ENCODE measurements around the gene CCDC110. TPM values are rescaled to one million over a fixed set of nuclear protein-coding genes. Genes with fewer than 3 reads are reported as not detected.

CCDC110 gene
- total and polyA plus RNA-seq, 2 donors (not counting 3 experiments of a cell fraction or from before 2014, with no cell fraction given), result 0.25 to 0.71 TPM

DNA sequence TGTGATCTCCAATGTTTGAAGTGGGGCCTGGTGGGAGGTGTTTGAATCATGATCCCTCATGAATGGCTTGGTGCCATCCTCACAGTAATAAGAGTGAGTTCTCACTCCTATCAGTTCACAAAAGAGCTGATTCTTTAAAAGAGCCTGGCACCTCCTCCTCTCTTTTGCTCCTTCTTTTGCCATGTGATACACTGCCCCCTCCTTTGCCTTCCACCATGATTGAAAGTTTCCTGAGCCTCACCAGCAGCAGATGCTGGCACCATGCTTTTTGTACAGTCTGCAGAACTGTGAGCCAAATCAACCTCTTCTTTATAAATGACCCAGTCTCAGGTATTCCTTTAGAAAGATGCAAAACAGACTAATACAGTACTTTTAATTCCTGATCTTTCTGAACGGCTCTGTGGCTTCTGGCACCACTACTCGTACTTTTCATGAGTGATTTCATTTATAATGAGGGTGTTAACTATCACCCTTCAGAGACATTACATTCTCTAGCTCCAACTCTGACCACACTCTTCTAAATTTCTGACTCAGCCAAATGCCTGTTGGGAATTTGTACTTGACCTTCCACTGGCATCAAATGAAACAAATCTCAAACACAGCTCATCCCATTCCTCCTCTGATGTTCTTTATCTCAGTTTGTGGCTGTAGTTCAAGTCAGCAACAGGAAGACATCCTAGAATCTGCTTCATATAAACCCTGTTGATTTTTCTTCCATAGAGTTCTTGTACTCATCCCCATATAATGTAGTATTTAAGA lies 50.0 kb downstream of the CCDC110 start:
- H3K27ac ChIP-seq (ENCODE audit: insufficient read depth, low read depth, low read length), result no peak overlapping the region
- BruUV-seq (replicated peaks), result no TSS peak
- FAIRE-seq, result no peak
- intact Hi-C loops (cut with micrococcal nuclease) (no loop called here), dilution Hi-C loops (cut with MboI; ENCODE audit: extremely low pct_ligation_motif_present, low sequenced_read_pairs) (no loop called here)
- no peaks in the 10 kb centered on the region for H3K27me3 ChIP-seq (ENCODE audit: control insufficient read depth in 2 of 2, insufficient read depth in 2 of 2, low read length in 2 of 2)
- DNase-seq (ENCODE audit: low read depth, low spot score), result no peak
- CTCF ChIA-PET, result no interaction called here
- peaks cover 0 to 3% of the 10 kb centered on the region in 2 experiments for H3K36me3 ChIP-seq (ENCODE audit: control insufficient read depth in 2 of 2, extremely low read depth in 1 of 2, insufficient read depth in 2 of 2, low read length in 2 of 2)
- no peak for TF ChIP-seq POLR2AphosphoS5 (IDR thresholded peaks at IDR 0.05; ENCODE audit: insufficient read depth, low read depth, low read length)
- no peak for TF ChIP-seq POLR2A (IDR thresholded peaks at IDR 0.05; ENCODE audit: low read depth, low read length)
- no peak for TF ChIP-seq EZH2 (IDR thresholded peaks at IDR 0.05; ENCODE audit: borderline replicate concordance, low read depth, low read length, severe bottlenecking)
- TF ChIP-seq, protein P1, sequence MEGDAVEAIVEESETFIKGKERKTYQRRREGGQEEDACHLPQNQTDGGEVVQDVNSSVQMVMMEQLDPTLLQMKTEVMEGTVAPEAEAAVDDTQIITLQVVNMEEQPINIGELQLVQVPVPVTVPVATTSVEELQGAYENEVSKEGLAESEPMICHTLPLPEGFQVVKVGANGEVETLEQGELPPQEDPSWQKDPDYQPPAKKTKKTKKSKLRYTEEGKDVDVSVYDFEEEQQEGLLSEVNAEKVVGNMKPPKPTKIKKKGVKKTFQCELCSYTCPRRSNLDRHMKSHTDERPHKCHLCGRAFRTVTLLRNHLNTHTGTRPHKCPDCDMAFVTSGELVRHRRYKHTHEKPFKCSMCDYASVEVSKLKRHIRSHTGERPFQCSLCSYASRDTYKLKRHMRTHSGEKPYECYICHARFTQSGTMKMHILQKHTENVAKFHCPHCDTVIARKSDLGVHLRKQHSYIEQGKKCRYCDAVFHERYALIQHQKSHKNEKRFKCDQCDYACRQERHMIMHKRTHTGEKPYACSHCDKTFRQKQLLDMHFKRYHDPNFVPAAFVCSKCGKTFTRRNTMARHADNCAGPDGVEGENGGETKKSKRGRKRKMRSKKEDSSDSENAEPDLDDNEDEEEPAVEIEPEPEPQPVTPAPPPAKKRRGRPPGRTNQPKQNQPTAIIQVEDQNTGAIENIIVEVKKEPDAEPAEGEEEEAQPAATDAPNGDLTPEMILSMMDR (IDR thresholded peaks at IDR 0.05; ENCODE audit: extremely low read depth in 1 of 2, insufficient read depth in 1 of 2, low read depth in 1 of 2, low read length in 2 of 2), result no peak
- no peak for TF ChIP-seq JUN (IDR thresholded peaks at IDR 0.05; ENCODE audit: borderline replicate concordance, insufficient read depth, insufficient read length, low read depth)
- TF ChIP-seq MYC (IDR thresholded peaks at IDR 0.05; ENCODE audit: low read depth, low read length), result no peak
- TF ChIP-seq, protein P2, sequence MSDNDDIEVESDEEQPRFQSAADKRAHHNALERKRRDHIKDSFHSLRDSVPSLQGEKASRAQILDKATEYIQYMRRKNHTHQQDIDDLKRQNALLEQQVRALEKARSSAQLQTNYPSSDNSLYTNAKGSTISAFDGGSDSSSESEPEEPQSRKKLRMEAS (IDR thresholded peaks at IDR 0.05; ENCODE audit: insufficient read depth, insufficient read length), result no peak
- TF ChIP-seq FOS (IDR thresholded peaks at IDR 0.05; ENCODE audit: borderline replicate concordance, insufficient read depth, low read length), result no peak
- no peaks in the 10 kb centered on the region for H4K20me1 ChIP-seq (replicated peaks; ENCODE audit: control insufficient read depth, extremely low read depth, insufficient read depth, low read length)
- no peaks in the 10 kb centered on the region for H3K9me1 ChIP-seq (replicated peaks; ENCODE audit: control insufficient read depth, extremely low read depth, insufficient read depth, low read length)
- POLR2A ChIA-PET, result no interaction called here
- no peak overlapping the region for H3K9ac ChIP-seq (replicated peaks; ENCODE audit: extremely low read depth, insufficient read depth, low read length)
- H2AFZ ChIP-seq (ENCODE audit: low read depth, low read length), result no peak overlapping the region
- H3K79me2 ChIP-seq (ENCODE audit: control insufficient read depth, insufficient read depth, low read length), result peaks cover 14% of the 10 kb centered on the region
- peaks cover 8% of the 10 kb centered on the region for H3K4me1 ChIP-seq (ENCODE audit: control insufficient read depth, extremely low read depth, insufficient read depth, low read length)
- H3K4me3 ChIP-seq (replicated peaks in 1 of 3; ENCODE audit: insufficient read depth in 1 of 3, low read depth in 1 of 3, low read length in 3 of 3), result no peak overlapping the region
- no peak overlapping the region for H3K4me2 ChIP-seq (ENCODE audit: insufficient read depth, low read length)
- H3K9me3 ChIP-seq (replicated peaks; ENCODE audit: control insufficient read depth, insufficient read depth, low read length), result no peaks in the 10 kb centered on the region

All from endothelial cell of umbilical vein (primary cell).